ENCODE data around the gene ATP10B. TPM values are rescaled to one million over a fixed set of nuclear protein-coding genes. Genes with fewer than 3 reads are reported as not detected.

The ATP10B gene
- total and polyA plus RNA-seq, 2 experiments from 2014 or later: 2.7 to 5.1 TPM

DNA sequence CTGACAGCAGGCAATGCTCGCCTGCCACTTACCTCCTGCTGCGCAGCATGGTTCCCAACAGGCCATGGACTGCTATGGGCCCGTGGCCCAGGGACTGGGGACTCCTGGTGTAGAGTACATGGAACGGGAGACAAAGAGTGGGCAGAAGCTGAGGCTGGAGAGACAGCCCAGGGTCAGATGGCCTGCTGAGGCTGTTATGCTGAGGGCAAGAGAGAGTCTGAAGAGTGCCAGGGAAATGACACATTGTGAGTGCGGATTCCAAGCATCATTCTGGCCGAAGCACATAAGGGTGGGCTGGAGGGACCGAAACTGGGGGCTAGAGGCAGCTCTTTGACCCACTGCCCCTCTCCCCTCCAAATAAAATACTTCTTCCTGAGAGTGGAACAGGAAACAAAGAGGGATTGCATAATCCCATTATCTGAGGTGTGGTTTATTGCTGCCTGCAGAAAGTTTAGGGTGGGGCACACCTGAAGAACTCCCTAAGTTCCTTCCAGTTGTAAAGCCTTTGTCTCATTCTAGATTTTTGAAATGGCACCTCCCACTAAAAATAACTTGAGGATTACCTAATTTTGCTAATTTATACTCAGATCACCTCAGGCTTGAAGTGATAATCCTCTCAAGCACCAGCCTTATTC is 158.1 kb downstream of the ATP10B start:
- WGBS (ENCODE audit: low lambda C conversion rate, missing lambda C conversion rate): 67% methylated on average over 7 of the region's 7 CpGs
- DNase-seq (ENCODE audit: low spot score): peak; percentile 23
- no peaks in the 10 kb centered on the region for H4K20me1 ChIP-seq (ENCODE audit: insufficient read depth, poor library complexity, severe bottlenecking)
- H3K27me3 ChIP-seq: no peaks in the 10 kb centered on the region
- no peaks in the 10 kb centered on the region for H3K9me2 ChIP-seq (replicated peaks; ENCODE audit: insufficient read depth)
- peak overlapping the region; percentile 91 for H3K27ac ChIP-seq
- no peaks in the 10 kb centered on the region for H3K79me2 ChIP-seq
- no peak for TF ChIP-seq EZH2phosphoT487 (IDR thresholded peaks at IDR 0.05; ENCODE audit: low read depth, severe bottlenecking, unreplicated experiment)
- TF ChIP-seq, protein P1, sequence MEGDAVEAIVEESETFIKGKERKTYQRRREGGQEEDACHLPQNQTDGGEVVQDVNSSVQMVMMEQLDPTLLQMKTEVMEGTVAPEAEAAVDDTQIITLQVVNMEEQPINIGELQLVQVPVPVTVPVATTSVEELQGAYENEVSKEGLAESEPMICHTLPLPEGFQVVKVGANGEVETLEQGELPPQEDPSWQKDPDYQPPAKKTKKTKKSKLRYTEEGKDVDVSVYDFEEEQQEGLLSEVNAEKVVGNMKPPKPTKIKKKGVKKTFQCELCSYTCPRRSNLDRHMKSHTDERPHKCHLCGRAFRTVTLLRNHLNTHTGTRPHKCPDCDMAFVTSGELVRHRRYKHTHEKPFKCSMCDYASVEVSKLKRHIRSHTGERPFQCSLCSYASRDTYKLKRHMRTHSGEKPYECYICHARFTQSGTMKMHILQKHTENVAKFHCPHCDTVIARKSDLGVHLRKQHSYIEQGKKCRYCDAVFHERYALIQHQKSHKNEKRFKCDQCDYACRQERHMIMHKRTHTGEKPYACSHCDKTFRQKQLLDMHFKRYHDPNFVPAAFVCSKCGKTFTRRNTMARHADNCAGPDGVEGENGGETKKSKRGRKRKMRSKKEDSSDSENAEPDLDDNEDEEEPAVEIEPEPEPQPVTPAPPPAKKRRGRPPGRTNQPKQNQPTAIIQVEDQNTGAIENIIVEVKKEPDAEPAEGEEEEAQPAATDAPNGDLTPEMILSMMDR (IDR thresholded peaks at IDR 0.05; ENCODE audit: poor library complexity): no peak
- TF ChIP-seq EZH2 (IDR thresholded peaks at IDR 0.05; ENCODE audit: borderline replicate concordance): no peak
- H3K9me3 ChIP-seq (ENCODE audit: low read depth): no peaks in the 10 kb centered on the region
- no peak overlapping the region for H2AFZ ChIP-seq
- H3K36me3 ChIP-seq (replicated peaks; ENCODE audit: insufficient read depth, low read depth): no peaks in the 10 kb centered on the region
- H3K4me1 ChIP-seq (ENCODE audit: insufficient read depth): peaks cover 3% of the 10 kb centered on the region
- H3K4me3 ChIP-seq: no peak overlapping the region
- no peak overlapping the region for H3K4me2 ChIP-seq

DNA sequence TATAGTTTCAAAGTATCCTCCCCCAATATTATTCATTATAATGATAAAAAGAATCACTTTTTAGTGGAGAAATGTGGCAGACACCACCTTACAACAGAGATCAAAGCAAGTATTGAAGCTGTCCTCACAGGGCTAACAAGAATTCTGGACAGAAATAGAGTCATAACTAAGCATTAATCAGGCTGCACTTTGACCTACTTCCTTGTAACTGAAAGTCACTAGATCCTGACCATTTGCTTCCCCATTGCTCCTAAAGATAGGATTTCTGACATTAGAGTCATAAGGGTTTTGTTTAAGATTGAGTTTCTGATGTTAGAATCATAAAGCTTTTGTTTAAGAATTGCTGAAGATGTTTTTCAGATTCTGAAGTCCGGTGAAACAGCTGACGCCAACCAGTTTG is 159.7 kb downstream of the ATP10B start:
- WGBS (ENCODE audit: low lambda C conversion rate, missing lambda C conversion rate): 84% methylated on average over 2 of the region's 2 CpGs
- Histone ChIP-seq H3K9me2 (replicated peaks; ENCODE audit: insufficient read depth) (no peaks in the 10 kb centered on the region), H4K20me1 (ENCODE audit: insufficient read depth, poor library complexity, severe bottlenecking) (no peaks in the 10 kb centered on the region), H3K4me1 (ENCODE audit: insufficient read depth) (peaks cover 3% of the 10 kb centered on the region), H3K79me2 (no peaks in the 10 kb centered on the region), H3K4me3 (no peak overlapping the region), H3K36me3 (replicated peaks; ENCODE audit: insufficient read depth, low read depth) (no peaks in the 10 kb centered on the region), H3K4me2 (no peak overlapping the region), H3K27me3 (no peaks in the 10 kb centered on the region), H2AFZ (no peak overlapping the region), H3K27ac (peak overlapping the region; percentile 69), H3K9me3 (ENCODE audit: low read depth) (no peaks in the 10 kb centered on the region)
- DNase-seq (ENCODE audit: low spot score): peak; percentile 30
- TF ChIP-seq, protein P1 (IDR thresholded peaks at IDR 0.05; ENCODE audit: poor library complexity): no peak
- no peak for TF ChIP-seq EZH2phosphoT487 (IDR thresholded peaks at IDR 0.05; ENCODE audit: low read depth, severe bottlenecking, unreplicated experiment)
- no peak for TF ChIP-seq EZH2 (IDR thresholded peaks at IDR 0.05; ENCODE audit: borderline replicate concordance)

DNA sequence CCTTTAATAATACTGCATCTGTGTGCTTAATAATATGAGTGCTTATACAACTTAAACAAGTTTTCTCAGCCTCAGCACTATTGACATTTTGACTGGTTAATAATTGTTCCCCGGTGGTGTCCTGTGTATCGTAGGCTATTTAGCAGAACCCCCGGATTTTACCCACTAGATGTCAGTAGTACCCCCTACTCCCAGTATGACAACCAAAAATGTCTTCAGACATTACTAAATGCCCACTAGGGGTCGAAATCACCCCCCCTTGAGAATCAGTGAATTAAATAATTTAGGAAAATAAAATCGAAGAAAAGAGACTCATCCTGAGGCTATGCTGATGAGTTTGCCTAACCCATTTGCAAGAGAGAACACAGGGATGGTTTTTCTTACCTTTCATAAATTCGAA is 166.3 kb downstream of the ATP10B start:
- Histone ChIP-seq H3K4me3 (no peak overlapping the region), H3K27me3 (no peaks in the 10 kb centered on the region), H3K79me2 (no peaks in the 10 kb centered on the region), H3K4me2 (no peak overlapping the region), H3K27ac (peak overlapping the region; percentile 22), H2AFZ (no peak overlapping the region), H3K4me1 (ENCODE audit: insufficient read depth) (no peaks in the 10 kb centered on the region), H4K20me1 (ENCODE audit: insufficient read depth, poor library complexity, severe bottlenecking) (no peaks in the 10 kb centered on the region), H3K36me3 (replicated peaks; ENCODE audit: insufficient read depth, low read depth) (no peaks in the 10 kb centered on the region), H3K9me2 (replicated peaks; ENCODE audit: insufficient read depth) (no peaks in the 10 kb centered on the region), H3K9me3 (ENCODE audit: low read depth) (no peaks in the 10 kb centered on the region)
- TF ChIP-seq EZH2 (IDR thresholded peaks at IDR 0.05; ENCODE audit: borderline replicate concordance): no peak
- TF ChIP-seq, protein P1 (IDR thresholded peaks at IDR 0.05; ENCODE audit: poor library complexity): peak; percentile 48
- peak; percentile 47 for DNase-seq (ENCODE audit: low spot score)
- WGBS (ENCODE audit: low lambda C conversion rate, missing lambda C conversion rate): 46% methylated on average over 6 of the region's 6 CpGs

Measured in hepatocyte (in vitro differentiated cells).